SJSA1 (cell line): Measurements from ENCODE around the gene GLG1. TPM values are rescaled to one million over a fixed set of nuclear protein-coding genes. Genes with fewer than 3 reads are reported as not detected.
"Not testable (repeated sequence)": the region's sequence is repeated elsewhere in the genome, so short reads cannot be mapped to it uniquely, and the experiment has no call there.

Experiments used
- DNase-seq, 2 experiments: peaks; one replicate each; pipeline ENCODE4 v3.0.0-alpha.2; 2015 to 2020; ENCODE audit warnings: low spot score in 2 of 2, low read depth in 1 of 2
- H3K27ac ChIP-seq: fragments of 250-450 bp; sonication (Bioruptor Pico); 2 replicates; pipeline ENCODE4 v1.5.1; 2020; ENCODE audit warnings: mild to moderate bottlenecking, moderate library complexity
- H3K27me3 ChIP-seq: fragments of 250-450 bp; sonication (Bioruptor Pico); replicated peaks from 2 replicates; pipeline ENCODE4 v1.5.1; 2020; ENCODE audit warnings: mild to moderate bottlenecking, moderate library complexity
- H3K36me3 ChIP-seq: fragments of 250-450 bp; sonication (Bioruptor Pico); 2 replicates; pipeline ENCODE4 v1.5.1; 2020; ENCODE audit warnings: mild to moderate bottlenecking
- H3K4me1 ChIP-seq: fragments of 250-450 bp; sonication (Bioruptor Pico); replicated peaks from 2 replicates; pipeline ENCODE4 v1.6.1; 2021; ENCODE audit warnings: mild to moderate bottlenecking
- H3K4me3 ChIP-seq: fragments of 250-450 bp; sonication (Bioruptor Pico); 2 replicates; pipeline ENCODE4 v1.5.1; 2020; ENCODE audit warnings: mild to moderate bottlenecking
- H3K9me3 ChIP-seq: fragments of 250-450 bp; sonication (Bioruptor Pico); replicated peaks from 2 replicates; pipeline ENCODE4 v1.5.1; 2020; ENCODE audit warnings: mild to moderate bottlenecking
- total RNA-seq: library from RNA; depleted of rRNA; stranded (reverse); fragments of >200 nt; shearing (Covaris generic); gene quantifications from 2 replicates; pipeline ENCODE4 v1.2.3, GENCODE V29; 2014

GLG1 gene
- total RNA-seq, 1 experiment from 2014 or later: 78.5 TPM

DNA sequence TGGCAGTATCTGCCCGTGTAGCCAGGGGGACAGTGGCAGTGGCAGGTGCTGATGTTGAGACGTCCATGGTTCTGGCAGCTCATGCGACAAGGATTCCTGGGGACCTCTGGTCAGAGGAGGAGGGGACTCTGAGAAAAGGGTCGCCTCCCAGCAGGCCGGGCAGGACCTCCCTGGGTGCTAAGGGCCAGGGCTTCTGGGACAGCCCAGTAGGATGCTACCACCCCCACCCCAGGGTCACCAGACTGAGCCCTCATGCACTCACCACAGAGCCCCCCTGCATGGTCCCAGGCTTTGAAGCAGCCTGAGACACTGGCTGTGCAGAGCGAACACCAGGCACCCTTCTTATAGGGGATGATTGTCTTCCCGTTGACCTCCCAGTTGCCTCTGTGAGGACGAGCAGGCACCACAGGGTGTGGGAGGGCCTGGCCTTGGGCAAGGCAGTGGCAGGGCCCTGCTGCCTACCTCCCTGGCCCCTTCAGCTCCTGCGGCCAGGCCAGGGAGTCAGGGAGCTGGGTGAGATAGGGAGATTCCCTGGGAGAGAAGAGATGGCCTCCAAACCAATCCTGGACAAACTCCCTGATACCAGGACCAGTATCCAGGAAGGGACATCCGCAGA is 194.0 kb downstream of the GLG1 start:
- H3K4me1 ChIP-seq, DNase-seq, H3K27me3 ChIP-seq, H3K36me3 ChIP-seq, H3K27ac ChIP-seq, H3K4me3 ChIP-seq, H3K9me3 ChIP-seq: not testable (repeated sequence)

GRCh38 chr16:74412138-74412774 is 194.7 kb downstream of the GLG1 start:
- not testable (repeated sequence) for H3K27me3 ChIP-seq, H3K4me1 ChIP-seq, H3K27ac ChIP-seq, DNase-seq, H3K36me3 ChIP-seq, H3K4me3 ChIP-seq, H3K9me3 ChIP-seq

GRCh38 chr16:74410981-74411380 is 195.9 kb downstream of the GLG1 start:
- H3K36me3 ChIP-seq, H3K27ac ChIP-seq, H3K4me3 ChIP-seq, H3K4me1 ChIP-seq, H3K9me3 ChIP-seq, DNase-seq, H3K27me3 ChIP-seq: not testable (repeated sequence)

- not testable (repeated sequence) for H3K9me3 ChIP-seq, H3K4me3 ChIP-seq, H3K27me3 ChIP-seq, H3K36me3 ChIP-seq, H3K4me1 ChIP-seq, DNase-seq, H3K27ac ChIP-seq
Measured at GRCh38 chr16:74410057-74410957, 196.6 kb downstream of the GLG1 start.

- not testable (repeated sequence) for H3K27me3 ChIP-seq, H3K9me3 ChIP-seq, H3K36me3 ChIP-seq, H3K4me1 ChIP-seq, DNase-seq, H3K4me3 ChIP-seq, H3K27ac ChIP-seq
Measured at GRCh38 chr16:74409185-74409981, 197.5 kb downstream of the GLG1 start.

GRCh38 chr16:74407362-74407705 is 199.6 kb downstream of the GLG1 start:
- DNase-seq, H3K9me3 ChIP-seq, H3K4me1 ChIP-seq, H3K36me3 ChIP-seq, H3K4me3 ChIP-seq, H3K27me3 ChIP-seq, H3K27ac ChIP-seq: not testable (repeated sequence)

DNA sequence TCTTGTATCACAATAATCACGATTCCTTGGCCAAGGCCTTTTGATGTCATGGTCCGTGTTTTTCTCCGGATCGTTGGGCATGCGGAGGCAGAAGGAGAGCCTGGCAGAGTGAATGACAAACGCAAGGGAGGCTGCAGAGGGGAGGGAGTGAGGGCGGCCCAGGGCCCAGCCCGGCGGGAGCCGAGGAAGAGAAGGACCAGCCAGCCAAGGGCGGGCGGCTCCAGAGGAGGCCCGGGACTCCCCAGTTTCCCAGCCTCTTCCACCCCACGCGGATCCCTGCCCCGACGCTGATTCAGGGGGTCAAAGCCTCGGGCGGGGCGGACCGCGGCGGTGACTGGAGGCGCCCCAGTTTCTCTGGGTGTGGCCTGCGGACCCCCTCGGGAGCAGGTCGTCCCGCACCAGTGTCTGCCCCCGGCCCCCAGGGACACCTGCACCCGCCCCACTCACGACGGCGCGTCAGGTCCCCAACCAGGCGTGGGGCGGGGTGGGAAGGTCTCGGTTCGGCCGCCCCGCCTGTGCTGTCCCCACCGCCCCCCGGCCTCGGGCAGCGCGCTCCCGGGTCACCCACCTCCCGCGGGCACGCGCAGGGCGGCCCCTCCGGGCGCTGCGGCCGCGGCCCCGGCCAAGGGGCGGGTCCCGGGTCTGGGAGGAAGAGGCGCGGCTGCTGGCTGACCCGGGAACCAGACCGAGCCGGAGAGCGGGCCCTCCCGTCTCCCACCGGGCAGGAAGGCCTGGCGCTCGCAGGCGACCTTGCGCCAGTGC is 200.1 kb downstream of the GLG1 start:
- H3K27ac ChIP-seq, H3K9me3 ChIP-seq, H3K4me3 ChIP-seq, H3K36me3 ChIP-seq, H3K4me1 ChIP-seq, H3K27me3 ChIP-seq, DNase-seq: not testable (repeated sequence)

DNA sequence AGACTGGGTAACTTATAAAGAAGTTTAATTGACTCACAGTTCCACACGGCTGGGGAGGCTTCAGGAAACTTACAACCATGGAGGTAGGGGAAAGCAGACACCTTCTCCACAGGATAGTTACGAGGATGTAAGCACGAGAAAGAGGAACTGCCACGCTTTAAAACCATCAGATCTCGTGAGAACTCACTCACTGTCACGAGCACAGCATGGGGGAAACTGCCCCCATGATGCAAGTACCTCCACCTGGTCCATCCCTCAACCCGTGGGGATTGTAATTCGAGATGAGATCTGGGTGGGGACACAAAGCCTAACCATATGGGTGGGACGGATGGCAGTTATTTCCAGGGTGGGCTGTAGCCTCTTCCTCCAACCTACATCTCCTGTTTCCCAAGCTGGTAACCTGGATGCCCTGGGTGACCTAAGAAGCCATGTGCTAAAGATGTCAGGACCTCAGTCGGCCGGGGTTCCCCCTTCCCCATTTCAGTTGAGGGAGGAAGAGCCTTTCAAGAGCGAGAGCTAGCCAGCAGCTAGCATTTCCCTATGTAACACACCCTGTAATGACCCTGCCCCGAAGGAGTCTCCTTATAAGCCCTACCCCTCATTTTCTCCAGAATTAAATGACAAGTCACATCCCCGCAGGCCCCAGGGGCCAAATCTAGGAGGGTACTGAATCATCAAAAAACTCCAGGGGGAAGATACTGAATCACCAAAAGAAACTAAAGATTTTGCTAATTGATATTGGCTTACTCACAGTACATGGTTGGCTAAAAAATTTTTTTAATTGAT is 202.6 kb downstream of the GLG1 start:
- not testable (repeated sequence) for DNase-seq, H3K27ac ChIP-seq

DNA sequence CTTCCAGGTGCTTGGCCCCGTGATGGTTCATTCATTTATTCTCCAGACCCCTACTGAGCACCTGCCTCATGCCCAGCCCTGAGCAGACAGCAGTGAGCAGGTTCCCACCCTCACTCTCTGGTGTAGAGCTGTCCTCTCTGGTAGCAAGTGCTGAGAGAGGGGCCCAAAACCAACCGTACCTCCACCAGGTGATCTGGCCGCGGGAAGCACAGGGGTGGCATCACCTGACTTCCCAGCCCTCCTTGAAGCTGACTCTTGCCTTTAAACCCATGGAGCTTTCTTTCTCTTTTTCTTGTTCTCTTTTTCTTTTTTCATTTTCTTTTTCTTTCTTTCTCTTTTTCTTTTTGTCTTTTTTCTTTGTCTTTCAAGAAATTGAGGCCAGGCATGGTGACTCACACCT is 206.7 kb downstream of the GLG1 start:
- H3K9me3 ChIP-seq, H3K27me3 ChIP-seq, H3K4me1 ChIP-seq, H3K4me3 ChIP-seq, H3K27ac ChIP-seq, DNase-seq, H3K36me3 ChIP-seq: not testable (repeated sequence)

More for the DNA sequence above, 202.6 kb downstream of the GLG1 start:
- H3K36me3 ChIP-seq, H3K4me1 ChIP-seq, H3K27me3 ChIP-seq, H3K4me3 ChIP-seq, H3K9me3 ChIP-seq: not testable (repeated sequence)

DNA sequence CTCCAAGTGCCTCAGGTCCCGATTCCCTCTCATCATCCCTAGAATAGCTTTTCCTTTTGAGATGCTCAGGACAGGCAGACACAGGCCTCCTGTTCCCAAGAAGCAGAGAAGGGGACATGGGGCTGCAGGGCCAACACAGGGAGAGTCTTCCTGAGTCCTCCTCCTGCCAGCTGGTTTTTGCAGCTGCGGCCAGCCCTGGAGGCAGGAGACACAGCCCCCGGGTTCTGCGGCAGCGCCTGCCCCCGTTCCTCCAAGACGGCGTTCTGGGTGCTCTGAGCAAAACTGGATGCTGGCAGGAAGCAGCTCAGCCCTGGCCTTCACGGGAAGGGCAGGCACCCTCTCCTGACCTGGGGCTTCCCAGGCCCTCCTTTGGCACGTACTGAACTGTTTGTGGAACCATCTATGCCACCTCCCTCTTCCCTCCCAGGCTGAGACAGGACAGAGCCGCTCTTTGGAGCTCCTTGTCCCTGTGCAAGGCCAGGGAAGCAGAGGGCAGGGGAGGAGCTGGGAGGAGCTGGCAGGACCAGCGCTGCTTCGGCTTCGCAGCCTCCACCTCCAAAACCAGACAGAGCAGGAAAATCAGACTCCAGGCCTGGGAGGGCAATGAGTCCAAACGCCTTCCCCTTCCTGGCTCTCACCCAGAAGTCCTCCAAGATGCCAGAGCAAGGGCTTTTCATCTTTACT is 208.6 kb downstream of the GLG1 start:
- H3K4me1 ChIP-seq, H3K36me3 ChIP-seq, H3K4me3 ChIP-seq, DNase-seq, H3K9me3 ChIP-seq, H3K27me3 ChIP-seq, H3K27ac ChIP-seq: not testable (repeated sequence)
